ENCODE data around the gene SIRT2. TPM values are rescaled to one million over a fixed set of nuclear protein-coding genes. Genes with fewer than 3 reads are reported as not detected.

SIRT2 gene
- total and polyA plus RNA-seq, 2 of the 8 experiments (the other 6 are each of a cell fraction or from before 2014, with no cell fraction given), result 6.5 to 10.0 TPM

DNA sequence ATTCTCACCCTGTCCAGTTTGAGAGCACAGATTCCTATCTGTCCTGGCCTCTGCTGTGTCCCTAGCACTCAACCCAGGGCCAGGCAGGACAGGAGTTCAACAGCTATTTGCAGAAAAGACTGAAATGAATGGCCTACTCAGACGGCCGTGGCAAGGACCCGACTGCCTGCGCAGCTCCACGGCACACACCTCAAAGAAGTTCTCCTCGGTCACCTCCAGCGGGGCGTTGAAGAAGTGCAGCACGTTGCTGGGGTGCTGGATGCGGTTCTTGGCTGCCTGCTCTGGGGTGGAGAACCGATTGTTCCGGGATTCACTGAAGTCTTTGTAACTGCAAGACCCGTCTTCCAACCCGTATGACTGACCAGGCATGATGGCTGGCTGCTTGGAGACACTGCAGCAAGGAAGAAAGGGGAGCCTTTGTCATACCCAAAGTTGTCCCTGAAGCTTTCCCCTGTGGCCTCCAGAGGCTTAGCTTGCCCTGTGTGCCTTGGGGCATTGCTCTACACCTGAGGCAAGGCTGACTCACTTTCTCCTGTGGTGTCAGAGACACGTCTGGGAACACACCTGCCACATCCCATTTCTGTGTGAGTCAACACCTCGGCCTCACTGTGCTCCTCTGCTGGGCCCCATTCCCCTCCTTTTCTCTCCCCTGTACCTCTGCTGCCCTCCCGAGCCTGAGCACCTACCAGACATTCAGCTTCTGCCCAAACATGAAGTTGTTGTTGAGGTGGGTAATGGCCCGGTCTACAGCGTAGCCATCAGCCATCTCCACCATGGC lies 61.0 kb downstream of the SIRT2 start:
- DNase-seq (ENCODE audit: low read depth in 1 of 2, low spot score in 2 of 2), result no peak
- no peak overlapping the region for H2AFZ ChIP-seq (ENCODE audit: low read length)
- H4K5ac ChIP-seq (ENCODE audit: insufficient read length, low read depth, low read length), result no peak overlapping the region
- H3K56ac ChIP-seq (replicated peaks; ENCODE audit: insufficient read length, low read depth, low read length), result no peak overlapping the region
- ChIA-PET POLR2A (ENCODE audit: partially characterized antibody) (interaction anchor here (0.7 to 14.2 kb wide), 23 partner anchors 7 to 361 kb away, joined by 3 to 376 read pairs (median 3); partner anchors contain the start of genes CCER2, HNRNPL, MRPS12 and NFKBIB), CTCF (ENCODE audit: partially characterized antibody) (interaction anchor here (0.6 to 1.5 kb wide), 5 partner anchors 9 to 501 kb away, joined by 3 to 4 read pairs (median 3); partner anchors contain the start of genes MRPS12 and SARS2)
- H2BK12ac ChIP-seq (ENCODE audit: low read depth, low read length), result no peak overlapping the region
- H4K8ac ChIP-seq (ENCODE audit: extremely low read depth, insufficient read depth, low read length), result peak overlapping the region; percentile 76; the same call in 1 of the 2 replicates
- no peak overlapping the region for H2BK15ac ChIP-seq (ENCODE audit: low read length)
- no peak overlapping the region for H3K23ac ChIP-seq (ENCODE audit: insufficient read length)
- H3K9me3 ChIP-seq (ENCODE audit: insufficient read depth in 2 of 2, low read depth in 1 of 2, low read length in 1 of 2), result no peaks in the 10 kb centered on the region
- H2BK20ac ChIP-seq (ENCODE audit: low read length), result no peak overlapping the region
- H3K18ac ChIP-seq (ENCODE audit: extremely low read depth, low read length), result no peak overlapping the region
- FAIRE-seq, result no peak
- H3K9ac ChIP-seq (replicated peaks in 1 of 4; ENCODE audit: extremely low read depth in 1 of 4, low read depth in 3 of 4, low read length in 3 of 4), result no peak overlapping the region; a peak in 1 of 7 replicates
- H4K91ac ChIP-seq (replicated peaks; ENCODE audit: insufficient read length, low read length), result no peak overlapping the region
- WGBS, 2 experiments (ENCODE audit: extremely low coverage in 1 of 2, insufficient coverage in 1 of 2, insufficient read length in 1 of 2, insufficient replicate concordance in 2 of 2, low coverage in 1 of 2, low lambda C conversion rate in 2 of 2, missing lambda C conversion rate in 1 of 2), result 89% methylated on average over 19 of the region's 19 CpGs; no CpG with 5 or more reads in 1 of the 2 experiments
- peak overlapping the region; percentile 39; the same call in 1 of the 2 replicates for H2BK5ac ChIP-seq (ENCODE audit: low read depth, low read length)
- no peak overlapping the region for H3K4me2 ChIP-seq (ENCODE audit: insufficient read depth in 1 of 2, low read depth in 2 of 2, low read length in 2 of 2)
- H2BK120ac ChIP-seq (replicated peaks; ENCODE audit: low read depth, low read length), result no peak overlapping the region
- H3K4ac ChIP-seq (replicated peaks; ENCODE audit: insufficient read length, low read depth, low read length), result no peak overlapping the region
- H3K27ac ChIP-seq (ENCODE audit: low read depth, low read length), result no peak overlapping the region; the same call in 1 of the 2 replicates
- no peak overlapping the region for H2AK5ac ChIP-seq (ENCODE audit: low read depth, low read length)
- H3K4me1 ChIP-seq (replicated peaks in 1 of 4; ENCODE audit: control insufficient read depth in 3 of 4, insufficient read depth in 4 of 4, low read length in 3 of 4), result no peaks in the 10 kb centered on the region
- H3K79me1 ChIP-seq (ENCODE audit: low read depth, low read length), result peaks cover 7% of the 10 kb centered on the region; the same call in 1 of the 2 replicates
- no peak overlapping the region for H3K14ac ChIP-seq (ENCODE audit: insufficient read length)
- no peak for TF ChIP-seq CHD1 (IDR thresholded peaks at IDR 0.05; ENCODE audit: low read depth, low read length)
- peak in 1 of 2 experiments; percentile 49; a peak in 2 of 3 replicates for TF ChIP-seq POLR2A (IDR thresholded peaks at IDR 0.05; ENCODE audit: control extremely low read depth in 1 of 2, low read depth in 2 of 2, low read length in 2 of 2)
- no peak for TF ChIP-seq SUZ12 (IDR thresholded peaks at IDR 0.05; ENCODE audit: low read length)
- TF ChIP-seq POLR2AphosphoS5 (IDR thresholded peaks at IDR 0.05; ENCODE audit: low read depth, low read length), result peak; percentile 89
- H4K20me1 ChIP-seq (replicated peaks in 1 of 2; ENCODE audit: control insufficient read depth in 1 of 2, insufficient read depth in 2 of 2, low read length in 2 of 2), result peaks cover 27 to 40% of the 10 kb centered on the region in 2 experiments
- no peak overlapping the region for H3K4me3 ChIP-seq (ENCODE audit: extremely low read depth in 1 of 4, insufficient read depth in 2 of 4, low read depth in 3 of 4, low read length in 4 of 4)
- H3K79me2 ChIP-seq (ENCODE audit: control insufficient read depth in 1 of 2, insufficient read depth in 2 of 2, low read length in 2 of 2), result peaks cover 0 to 22% of the 10 kb centered on the region in 2 experiments; a peak in 2 of 4 replicates
- no peaks in the 10 kb centered on the region for H3K23me2 ChIP-seq (ENCODE audit: low read depth, low read length)
- no peaks in the 10 kb centered on the region for H3K27me3 ChIP-seq (replicated peaks in 1 of 4; ENCODE audit: control insufficient read depth in 3 of 4, extremely low read depth in 1 of 4, insufficient read depth in 3 of 4, low read length in 3 of 4)
- H3K36me3 ChIP-seq (ENCODE audit: control insufficient read depth in 2 of 4, insufficient read depth in 4 of 4, low read length in 3 of 4), result peaks cover 68 to 81% (median 75%) of the 10 kb centered on the region in 4 experiments

Measured in H1 (cell line).